ENCODE data around the gene ADAMTS12. TPM values are rescaled to one million over a fixed set of nuclear protein-coding genes. Genes with fewer than 3 reads are reported as not detected.

Gene ADAMTS12
- polyA plus RNA-seq, 1 of the 3 experiments (the other 2 are of a cell fraction) = 2.5 TPM

- no peak for TF ChIP-seq USF2 (IDR thresholded peaks at IDR 0.05; ENCODE audit: borderline replicate concordance, low read depth, low read length)
- Histone ChIP-seq H3K79me2 (ENCODE audit: insufficient read depth) (no peaks in the 10 kb centered on the region), H3K4me1 (ENCODE audit: control insufficient read depth in 1 of 2, insufficient read depth in 2 of 2, low read depth in 1 of 2, low read length in 1 of 2) (no peaks in the 10 kb centered on the region; a peak in 1 of 4 replicates), H3K4me3 (ENCODE audit: low read depth in 2 of 2, low read length in 1 of 2) (no peak overlapping the region), H3F3A (replicated peaks; ENCODE audit: insufficient read depth) (no peaks in the 10 kb centered on the region), H3K27me3 (ENCODE audit: insufficient read depth) (no peaks in the 10 kb centered on the region), H4K20me1 (ENCODE audit: insufficient read depth) (no peaks in the 10 kb centered on the region), H3K9me2 (no peaks in the 10 kb centered on the region), H2AFZ (ENCODE audit: low read depth) (no peak overlapping the region), H3K27ac (ENCODE audit: low read depth in 2 of 2, low read length in 1 of 2) (no peak overlapping the region), H3K36me3 (replicated peaks in 1 of 2; ENCODE audit: control insufficient read depth in 1 of 2, insufficient read depth in 2 of 2, low read length in 1 of 2) (no peaks in the 10 kb centered on the region), H3K4me2 (no peak overlapping the region), H3K9ac (no peak overlapping the region), H3K9me3 (no peaks in the 10 kb centered on the region)
- POLR2A ChIA-PET = no interaction called here
- CTCF ChIA-PET = interaction anchor here (1.3 kb wide), 1 partner anchor 19 kb away, joined by 4 read pairs; no protein-coding TSS in a partner anchor
- DNase-seq = no peak
- 83% methylated on average over 19 of the region's 19 CpGs for WGBS (ENCODE audit: low lambda C conversion rate)
Observed at GRCh38 chr5:33488558-33489355, 403.0 kb downstream of the ADAMTS12 start.

GRCh38 chr5:33487236-33487635 is 404.6 kb downstream of the ADAMTS12 start:
- CTCF ChIA-PET = interaction anchor here (1.3 kb wide), 1 partner anchor 17 kb away, joined by 4 read pairs; no protein-coding TSS in a partner anchor
- POLR2A ChIA-PET = no interaction called here
- TF ChIP-seq USF2 (IDR thresholded peaks at IDR 0.05; ENCODE audit: borderline replicate concordance, low read depth, low read length) (no peak), MXI1 (IDR thresholded peaks at IDR 0.05; ENCODE audit: low read depth, low read length) (no peak), POLR2AphosphoS5 (IDR thresholded peaks at IDR 0.05; ENCODE audit: low read depth, low read length) (no peak), RXRA (IDR thresholded peaks at IDR 0.05; ENCODE audit: borderline replicate concordance, low read depth) (no peak), FOXM1 (IDR thresholded peaks at IDR 0.05; ENCODE audit: low read depth) (no peak)

GRCh38 chr5:33482335-33482734 is 409.5 kb downstream of the ADAMTS12 start:
- Histone ChIP-seq H3K9me3 (no peaks in the 10 kb centered on the region), H3K27ac (ENCODE audit: low read depth in 2 of 2, low read length in 1 of 2) (no peak overlapping the region), H3K4me2 (no peak overlapping the region), H3K79me2 (ENCODE audit: insufficient read depth) (no peaks in the 10 kb centered on the region), H3K4me1 (ENCODE audit: control insufficient read depth in 1 of 2, insufficient read depth in 2 of 2, low read depth in 1 of 2, low read length in 1 of 2) (no peaks in the 10 kb centered on the region), H2AFZ (ENCODE audit: low read depth) (no peak overlapping the region), H3K9ac (no peak overlapping the region), H3K36me3 (replicated peaks in 1 of 2; ENCODE audit: control insufficient read depth in 1 of 2, insufficient read depth in 2 of 2, low read length in 1 of 2) (no peaks in the 10 kb centered on the region), H4K20me1 (ENCODE audit: insufficient read depth) (no peaks in the 10 kb centered on the region), H3K27me3 (ENCODE audit: insufficient read depth) (no peaks in the 10 kb centered on the region), H3K4me3 (ENCODE audit: low read depth in 2 of 2, low read length in 1 of 2) (no peak overlapping the region), H3K9me2 (no peaks in the 10 kb centered on the region), H3F3A (replicated peaks; ENCODE audit: insufficient read depth) (peaks cover 6% of the 10 kb centered on the region)
- no peak for TF ChIP-seq YY1 (IDR thresholded peaks at IDR 0.05; ENCODE audit: low read depth)
- no peak for TF ChIP-seq RFX5 (IDR thresholded peaks at IDR 0.05; ENCODE audit: low read length)
- no peak for TF ChIP-seq USF1 (IDR thresholded peaks at IDR 0.05; ENCODE audit: borderline replicate concordance, low read depth)
- no peak for DNase-seq
- 96% methylated on average over 7 of the region's 7 CpGs for WGBS (ENCODE audit: low lambda C conversion rate)
- POLR2A ChIA-PET = no interaction called here
- CTCF ChIA-PET = no interaction called here

More at GRCh38 chr5:33487236-33487635, 404.6 kb downstream of the ADAMTS12 start:
- Histone ChIP-seq H3K79me2 (ENCODE audit: insufficient read depth) (no peaks in the 10 kb centered on the region), H3K9ac (no peak overlapping the region), H3K4me2 (no peak overlapping the region), H3K9me2 (no peaks in the 10 kb centered on the region), H4K20me1 (ENCODE audit: insufficient read depth) (no peaks in the 10 kb centered on the region), H3F3A (replicated peaks; ENCODE audit: insufficient read depth) (no peaks in the 10 kb centered on the region), H3K4me3 (ENCODE audit: low read depth in 2 of 2, low read length in 1 of 2) (no peak overlapping the region), H3K27me3 (ENCODE audit: insufficient read depth) (no peaks in the 10 kb centered on the region), H3K4me1 (ENCODE audit: control insufficient read depth in 1 of 2, insufficient read depth in 2 of 2, low read depth in 1 of 2, low read length in 1 of 2) (no peaks in the 10 kb centered on the region; a peak in 1 of 4 replicates), H3K9me3 (no peaks in the 10 kb centered on the region), H3K27ac (ENCODE audit: low read depth in 2 of 2, low read length in 1 of 2) (no peak overlapping the region), H3K36me3 (replicated peaks in 1 of 2; ENCODE audit: control insufficient read depth in 1 of 2, insufficient read depth in 2 of 2, low read length in 1 of 2) (no peaks in the 10 kb centered on the region), H2AFZ (ENCODE audit: low read depth) (no peak overlapping the region)
- WGBS (ENCODE audit: low lambda C conversion rate) = 79% methylated on average over 3 of the region's 3 CpGs
- no peak for DNase-seq

Data from SK-N-SH (cell line).